Measurements from ENCODE around the gene MAP3K7CL. TPM values are rescaled to one million over a fixed set of nuclear protein-coding genes. Genes with fewer than 3 reads are reported as not detected.
A peak's percentile ranks its signal among the peaks of the same experiment; 100 is the strongest.

The MAP3K7CL gene
- polyA plus RNA-seq, 1 donor (not counting 4 experiments of a cell fraction or from before 2014, with no cell fraction given): 17.3 TPM

GRCh38 chr21:29136033-29136432, 5.6 kb downstream of the MAP3K7CL start:
- no peak overlapping the region for H3K4me3 ChIP-seq (ENCODE audit: control insufficient read depth in 2 of 3, extremely low read depth in 1 of 3, insufficient read depth in 2 of 3, low read depth in 1 of 3, low read length in 3 of 3)
- no peaks in the 10 kb centered on the region for H4K20me1 ChIP-seq (ENCODE audit: control insufficient read depth, extremely low read depth, insufficient read depth, low read length)
- DNase-seq (ENCODE audit: low read depth, low spot score) (no peak), FAIRE-seq (no peak)
- no peaks in the 10 kb centered on the region for H3K79me2 ChIP-seq (ENCODE audit: control insufficient read depth, insufficient read depth, low read length)
- dilution Hi-C loops (cut with MboI; ENCODE audit: extremely low pct_ligation_motif_present, low sequenced_read_pairs): no loop called here
- H3K9ac ChIP-seq (ENCODE audit: control insufficient read depth, extremely low read depth, insufficient read depth, low read length): no peak overlapping the region
- H2AFZ ChIP-seq (ENCODE audit: control insufficient read depth, low read length): no peak overlapping the region
- no peaks in the 10 kb centered on the region for H3K4me1 ChIP-seq (ENCODE audit: control insufficient read depth, extremely low read depth, insufficient read depth, low read length)
- TF ChIP-seq EZH2 (IDR thresholded peaks at IDR 0.05; ENCODE audit: low read length) (no peak), CTCF (optimal IDR thresholded peaks at IDR 0.05 in 1 of 3, IDR thresholded peaks at IDR 0.05 in 1 of 3, conservative IDR thresholded peaks at IDR 0.05 in 1 of 3; ENCODE audit: extremely low read depth in 1 of 3, insufficient read depth in 2 of 3, low read length in 3 of 3) (no peak)
- H3K36me3 ChIP-seq (ENCODE audit: control insufficient read depth in 2 of 2, extremely low read depth in 1 of 2, insufficient read depth in 2 of 2, low read length in 2 of 2): no peaks in the 10 kb centered on the region
- no peaks in the 10 kb centered on the region for H3K9me1 ChIP-seq (ENCODE audit: control insufficient read depth, extremely low read depth, insufficient read depth, low read length)
- H3K4me2 ChIP-seq (ENCODE audit: control insufficient read depth, extremely low read depth, insufficient read depth, low read depth, low read length): no peak overlapping the region
- no peaks in the 10 kb centered on the region for H3K9me3 ChIP-seq (ENCODE audit: control insufficient read depth, low read depth, low read length)
- no peaks in the 10 kb centered on the region for H3K27me3 ChIP-seq (ENCODE audit: control insufficient read depth, extremely low read depth, insufficient read depth, low read length)
- no peak overlapping the region for H3K27ac ChIP-seq (ENCODE audit: control insufficient read depth, insufficient read depth, low read length)

GRCh38 chr21:29144736-29145353, 14.4 kb downstream of the MAP3K7CL start:
- FAIRE-seq (peak; percentile 57), DNase-seq (ENCODE audit: low read depth, low spot score) (no peak)
- Histone ChIP-seq H2AFZ (ENCODE audit: control insufficient read depth, low read length) (peak overlapping the region; percentile 29), H3K9ac (ENCODE audit: control insufficient read depth, extremely low read depth, insufficient read depth, low read length) (peak overlapping the region; percentile 82), H3K4me2 (ENCODE audit: control insufficient read depth, extremely low read depth, insufficient read depth, low read depth, low read length) (peak overlapping the region; percentile 93), H3K9me3 (ENCODE audit: control insufficient read depth, low read depth, low read length) (no peaks in the 10 kb centered on the region), H3K79me2 (ENCODE audit: control insufficient read depth, insufficient read depth, low read length) (no peaks in the 10 kb centered on the region), H3K27me3 (ENCODE audit: control insufficient read depth, extremely low read depth, insufficient read depth, low read length) (no peaks in the 10 kb centered on the region), H3K27ac (ENCODE audit: control insufficient read depth, insufficient read depth, low read length) (peak overlapping the region; percentile 100), H3K4me3 (ENCODE audit: control insufficient read depth in 2 of 3, extremely low read depth in 1 of 3, insufficient read depth in 2 of 3, low read depth in 1 of 3, low read length in 3 of 3) (peak overlapping the region in 1 of 3 experiments; percentile 50), H3K36me3 (ENCODE audit: control insufficient read depth in 2 of 2, extremely low read depth in 1 of 2, insufficient read depth in 2 of 2, low read length in 2 of 2) (no peaks in the 10 kb centered on the region), H3K4me1 (ENCODE audit: control insufficient read depth, extremely low read depth, insufficient read depth, low read length) (peaks cover 47% of the 10 kb centered on the region), H4K20me1 (ENCODE audit: control insufficient read depth, extremely low read depth, insufficient read depth, low read length) (no peaks in the 10 kb centered on the region), H3K9me1 (ENCODE audit: control insufficient read depth, extremely low read depth, insufficient read depth, low read length) (no peaks in the 10 kb centered on the region)
- no peak for TF ChIP-seq CTCF (optimal IDR thresholded peaks at IDR 0.05 in 1 of 3, IDR thresholded peaks at IDR 0.05 in 1 of 3, conservative IDR thresholded peaks at IDR 0.05 in 1 of 3; ENCODE audit: extremely low read depth in 1 of 3, insufficient read depth in 2 of 3, low read length in 3 of 3)
- no peak for TF ChIP-seq EZH2 (IDR thresholded peaks at IDR 0.05; ENCODE audit: low read length)
- dilution Hi-C loops (cut with MboI; ENCODE audit: extremely low pct_ligation_motif_present, low sequenced_read_pairs): no loop called here

Measured in keratinocyte (primary cell).